Tibial artery (tissue), 4 donors: ENCODE data around the gene ZBTB4.
"Not testable (repeated sequence)": the region's sequence is repeated elsewhere in the genome, so short reads cannot be mapped to it uniquely, and the experiment has no call there.

ENCODE experiments used
- DNase-seq, 2 donors: peaks; one replicate each; pipeline ENCODE4 v3.0.0-alpha.2; 2019
- H3K27ac ChIP-seq, 2 donors: fragments of 200-600 bp; sonication (generic) in 1 of 2; 1 replicate in 1 of 2; 2 replicates in 1 of 2; pipeline ENCODE4 v1.5.1; 2018 to 2019; ENCODE audit warnings: mild to moderate bottlenecking in 1 of 2
- H3K27me3 ChIP-seq, 2 donors: fragments of 200-600 bp; sonication (generic) in 1 of 2; one replicate each; pipeline versions ENCODE4 v1.5.1 to v1.6.0; 2016 to 2019
- H3K36me3 ChIP-seq, 3 donors: fragments of 200-600 bp; sonication (generic) in 2 of 3; one replicate each; pipeline ENCODE4 v1.5.1; 2016 to 2019; ENCODE audit warnings: mild to moderate bottlenecking in 2 of 3
- H3K4me1 ChIP-seq, 4 donors: fragments of 200-600 bp; sonication (generic) in 2 of 4; 1 replicate in 3 of 4; 2 replicates in 1 of 4; pipeline ENCODE4 v1.5.1; 2016 to 2019
- H3K4me3 ChIP-seq, 2 donors: fragments of 200-600 bp; sonication (generic) in 1 of 2; 1 replicate in 1 of 2; 2 replicates in 1 of 2; pipeline ENCODE4 v1.5.1; 2018 to 2019; ENCODE audit warnings: mild to moderate bottlenecking in 2 of 2
- H3K9me3 ChIP-seq, 3 donors: fragments of 200-600 bp; sonication (generic) in 1 of 3; one replicate each; pipeline ENCODE4 v1.5.1; 2016 to 2019
- CTCF ChIP-seq, 2 experiments: fragments of 200-600 bp in 1 of 2; fragments of 450-650 bp in 1 of 2; IDR thresholded peaks; one replicate each; pipeline ENCODE4 v1.5.1; 2017 to 2019; ENCODE audit warnings: antibody characterized with exemption in 2 of 2, mild to moderate bottlenecking in 1 of 2, moderate library complexity in 1 of 2
- intact Hi-C: fragments of 100-400 bp; cut with DNase I; formaldehyde crosslinking; loops from one replicate; pipeline ENCODE4 v1.15.0; 2023; ENCODE audit warnings: low total_unique reads

ZBTB4 gene

GRCh38 chr17:7484067-7484918, 4.9 kb upstream of the ZBTB4 start, which contains the start of gene POLR2A:
TSS of gene POLR2A (plus strand) at chr17:7484366.
- H3K27me3 ChIP-seq: no peaks in the 10 kb centered on the region
- peaks cover 0 to 60% (median 45%) of the 10 kb centered on the region in 4 donors for H3K4me1 ChIP-seq
- H3K27ac ChIP-seq: peak within 1 kb of the TSS; percentile 99 to 100
- no peaks in the 10 kb centered on the region for H3K36me3 ChIP-seq
- TF ChIP-seq CTCF (IDR thresholded peaks at IDR 0.05): no peak
- peak; percentile 98 to 100 for DNase-seq
- intact Hi-C loops: no loop called here
- H3K9me3 ChIP-seq: no peaks in the 10 kb centered on the region
- peak within 1 kb of the TSS; percentile 63 to 69 for H3K4me3 ChIP-seq

GRCh38 chr17:7483255-7484066, 4.0 kb upstream of the ZBTB4 start:
- H3K27ac ChIP-seq: peak overlapping the region; percentile 99 to 100
- no peak for TF ChIP-seq CTCF (IDR thresholded peaks at IDR 0.05)
- H3K27me3 ChIP-seq: no peaks in the 10 kb centered on the region
- H3K9me3 ChIP-seq: no peaks in the 10 kb centered on the region
- DNase-seq: peak; percentile 98
- intact Hi-C loops: no loop called here
- peak overlapping the region; percentile 63 to 69 for H3K4me3 ChIP-seq
- peaks cover 0 to 55% (median 42%) of the 10 kb centered on the region in 4 donors for H3K4me1 ChIP-seq
- H3K36me3 ChIP-seq: no peaks in the 10 kb centered on the region

- intact Hi-C loops, H3K27me3 ChIP-seq, H3K9me3 ChIP-seq, DNase-seq, H3K36me3 ChIP-seq: not testable (repeated sequence)
- Histone ChIP-seq H3K4me1 (peaks cover 0 to 57% (median 43%) of the 10 kb centered on the region in 4 donors), H3K4me3 (peak overlapping the region; percentile 63 to 69), H3K27ac (peak overlapping the region; percentile 99 to 100)
Observed at GRCh38 chr17:7482742-7483088, 3.3 kb upstream of the ZBTB4 start.

- intact Hi-C loops, H3K36me3 ChIP-seq, H3K9me3 ChIP-seq, DNase-seq, H3K4me3 ChIP-seq, H3K27me3 ChIP-seq: not testable (repeated sequence)
- Histone ChIP-seq H3K4me1 (peaks cover 0 to 57% (median 43%) of the 10 kb centered on the region in 4 donors), H3K27ac (peak overlapping the region; percentile 99 to 100)
Observed at GRCh38 chr17:7481842-7482741, 2.7 kb upstream of the ZBTB4 start.

- H3K27ac ChIP-seq: peak within 1 kb of the TSS; percentile 100
- H3K27me3 ChIP-seq, H3K36me3 ChIP-seq, intact Hi-C loops, H3K9me3 ChIP-seq, DNase-seq: not testable (repeated sequence)
- H3K4me1 ChIP-seq: peaks cover 0 to 57% (median 45%) of the 10 kb centered on the region in 4 donors
- H3K4me3 ChIP-seq: peak within 1 kb of the TSS in 1 of 2 donors; percentile 95
Observed at GRCh38 chr17:7481275-7481674, 1.8 kb upstream of the ZBTB4 start, which contains the start of gene SLC35G6. TSS of gene SLC35G6 (plus strand) at chr17:7481446. CDS start at chr17:7481517, 71 bp downstream.

GRCh38 chr17:7480089-7480384, 606 bp upstream of the ZBTB4 start:
- Histone ChIP-seq H3K4me1 (peaks cover 0 to 57% (median 42%) of the 10 kb centered on the region in 4 donors), H3K27me3 (no peaks in the 10 kb centered on the region), H3K4me3 (peak overlapping the region; percentile 95 to 100), H3K27ac (peak overlapping the region; percentile 100), H3K9me3 (no peaks in the 10 kb centered on the region), H3K36me3 (no peaks in the 10 kb centered on the region)
- no peak for DNase-seq
- TF ChIP-seq CTCF (IDR thresholded peaks at IDR 0.05): no peak
- intact Hi-C loops: no loop called here
